ENCODE results near the gene OXSR1.
"Not testable (repeated sequence)": the region's sequence is repeated elsewhere in the genome, so short reads cannot be mapped to it uniquely, and the experiment has no call there.

Gene OXSR1

DNA sequence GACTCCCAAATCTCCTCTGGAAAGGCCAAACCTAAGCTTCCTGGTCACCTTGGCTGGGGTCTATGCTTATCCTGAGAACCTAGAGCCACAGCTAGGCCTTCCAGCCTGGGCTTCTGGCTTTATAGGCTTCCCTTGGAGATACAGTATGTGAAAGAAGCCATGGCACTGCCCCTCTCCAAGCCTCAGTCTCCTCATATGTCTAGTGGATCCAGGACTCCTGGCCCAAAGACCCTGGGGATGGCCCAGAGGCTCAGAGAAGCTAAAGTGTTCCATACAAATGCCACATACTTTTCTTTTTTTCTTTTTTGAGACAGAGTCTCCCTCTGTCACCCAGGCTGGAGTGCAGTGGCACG lies 37.1 kb upstream of the OXSR1 start:
- DNase-seq (ENCODE audit: low read depth), result no peak

DNA sequence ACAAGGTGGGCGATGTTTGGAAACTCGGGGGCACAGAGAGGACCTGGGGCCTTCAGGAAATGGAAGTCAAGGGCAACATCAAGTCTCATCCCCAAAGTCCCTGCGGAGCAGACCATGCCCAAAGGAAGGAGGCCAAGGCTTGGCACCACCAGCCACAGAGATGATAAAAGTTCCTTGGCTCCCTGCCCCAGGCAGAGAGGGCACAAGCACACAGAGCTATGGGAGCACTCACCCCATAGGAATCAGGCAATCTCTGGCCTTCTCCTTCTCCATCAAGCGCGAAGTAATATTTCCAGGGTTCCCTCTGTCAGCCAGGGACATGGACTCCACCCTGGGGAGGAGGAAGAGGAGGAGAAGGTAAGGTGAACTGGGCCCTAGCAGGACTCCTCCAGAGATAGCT lies 36.3 kb upstream of the OXSR1 start:
- DNase-seq (ENCODE audit: low read depth), result no peak

DNA sequence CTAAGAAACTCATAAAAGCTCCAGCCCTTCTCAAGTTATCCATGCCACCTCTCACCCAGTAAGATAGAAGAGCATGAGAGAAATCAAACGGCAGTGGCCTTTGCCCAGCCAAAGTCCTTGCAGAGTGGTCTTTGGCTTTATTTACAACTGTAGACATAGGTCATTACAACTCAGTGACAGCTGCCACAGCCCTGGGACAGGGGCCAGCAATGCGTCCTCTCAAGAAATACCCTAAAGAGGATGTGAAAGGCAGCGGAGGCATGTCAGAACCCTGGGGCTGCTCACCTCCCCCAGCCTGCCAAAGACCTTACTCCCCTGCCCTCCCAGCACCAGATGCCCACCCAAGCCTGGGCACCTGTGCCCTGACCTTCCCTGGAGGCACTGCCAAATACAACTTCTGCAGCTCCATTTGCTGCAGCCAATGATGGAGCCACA lies 34.7 kb upstream of the OXSR1 start:
- no peak for DNase-seq (ENCODE audit: low read depth)

DNA sequence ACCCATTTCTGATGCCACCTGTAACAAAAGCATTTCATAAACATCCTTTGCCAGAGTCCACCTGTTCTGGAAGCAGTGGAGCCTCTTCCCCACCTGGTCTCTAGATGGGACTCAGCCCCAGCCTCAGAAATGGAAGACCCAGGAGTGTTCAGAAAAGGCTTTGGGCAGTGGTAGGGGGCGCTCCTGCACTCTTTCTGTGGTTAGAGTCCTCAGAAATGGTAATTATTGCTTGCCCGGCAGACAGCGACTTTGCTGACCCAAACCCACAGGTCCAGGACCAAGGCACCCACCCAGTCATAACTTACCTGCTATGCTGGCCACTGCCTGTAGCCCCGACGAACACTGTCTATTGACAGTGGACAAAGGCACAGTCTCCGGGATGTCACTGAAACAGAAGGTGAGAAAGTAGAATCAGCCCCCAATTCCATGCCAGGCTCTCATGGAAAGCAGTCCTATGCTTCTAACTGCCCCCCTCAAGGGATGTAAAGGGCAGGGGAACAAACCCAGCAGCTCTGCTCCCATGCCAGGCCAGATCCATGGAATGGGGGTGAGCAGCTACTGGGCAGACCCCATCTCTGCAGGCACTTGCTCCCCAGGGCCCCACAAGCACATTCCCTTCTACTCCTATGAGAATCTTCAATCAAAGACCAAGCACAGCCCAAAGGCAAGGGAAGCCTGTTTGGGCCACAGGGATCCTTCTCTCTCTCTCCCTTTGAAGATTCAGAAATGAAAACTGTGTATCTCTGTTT lies 33.5 kb upstream of the OXSR1 start:
- DNase-seq (ENCODE audit: low read depth), result no peak

DNA sequence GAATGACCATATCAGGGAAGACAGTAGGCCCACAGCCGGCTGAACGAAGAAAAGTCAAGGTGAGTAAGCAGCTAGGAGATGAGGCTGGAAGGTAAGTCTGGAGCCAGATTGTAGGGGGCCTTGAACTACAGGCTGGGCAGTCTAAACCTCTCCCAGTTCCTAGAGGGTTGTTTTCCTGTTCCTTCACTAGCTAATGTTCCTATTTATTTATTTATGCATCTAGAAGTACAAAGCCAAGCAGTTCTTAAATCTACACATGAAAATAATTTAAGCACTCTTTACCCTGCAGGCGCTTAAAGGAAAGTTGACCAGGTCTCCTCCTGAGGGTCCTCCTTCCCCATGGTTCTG lies 32.2 kb upstream of the OXSR1 start:
- DNase-seq (ENCODE audit: low read depth), result no peak

DNA sequence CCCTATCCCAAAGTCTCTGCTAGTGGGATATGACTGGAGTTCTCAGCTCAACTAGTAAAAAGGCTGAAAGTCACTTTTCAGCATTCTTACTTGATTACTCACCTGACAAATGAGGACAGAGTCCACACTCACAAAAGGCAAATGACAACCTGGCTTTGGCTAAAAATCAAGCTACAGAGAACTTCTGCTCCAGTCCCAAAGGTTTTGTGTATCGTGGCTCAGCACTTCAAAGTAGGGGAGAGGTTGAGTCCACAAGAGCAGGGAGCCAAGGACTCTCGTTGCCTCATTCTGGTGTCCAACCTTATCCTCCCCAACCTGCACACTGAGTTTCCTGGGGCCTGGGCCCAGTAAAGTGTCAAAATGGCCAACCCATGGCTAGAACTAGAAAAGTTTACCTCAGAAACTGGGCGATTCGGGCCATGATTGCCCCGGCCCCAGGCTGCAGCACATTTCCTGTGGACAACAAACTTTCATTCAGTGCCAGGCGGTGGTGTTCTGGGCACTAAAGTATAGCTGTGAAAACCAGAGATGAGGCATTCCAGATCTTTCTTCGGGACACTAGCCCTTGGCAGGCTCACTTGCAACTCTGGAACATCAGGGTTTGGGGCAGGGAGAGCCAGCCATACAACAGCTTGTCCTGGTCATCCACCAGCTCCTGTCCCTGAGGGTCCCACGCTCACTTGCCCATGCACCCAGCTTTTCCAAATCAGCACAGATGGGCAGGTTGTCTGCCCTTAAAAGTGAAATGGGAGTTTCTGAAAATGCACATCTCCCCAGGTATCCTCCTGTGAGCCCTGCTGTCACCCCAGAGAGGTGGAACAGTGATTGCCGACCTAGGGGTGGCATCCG lies 31.6 kb upstream of the OXSR1 start:
- DNase-seq (ENCODE audit: low read depth), result no peak

DNA sequence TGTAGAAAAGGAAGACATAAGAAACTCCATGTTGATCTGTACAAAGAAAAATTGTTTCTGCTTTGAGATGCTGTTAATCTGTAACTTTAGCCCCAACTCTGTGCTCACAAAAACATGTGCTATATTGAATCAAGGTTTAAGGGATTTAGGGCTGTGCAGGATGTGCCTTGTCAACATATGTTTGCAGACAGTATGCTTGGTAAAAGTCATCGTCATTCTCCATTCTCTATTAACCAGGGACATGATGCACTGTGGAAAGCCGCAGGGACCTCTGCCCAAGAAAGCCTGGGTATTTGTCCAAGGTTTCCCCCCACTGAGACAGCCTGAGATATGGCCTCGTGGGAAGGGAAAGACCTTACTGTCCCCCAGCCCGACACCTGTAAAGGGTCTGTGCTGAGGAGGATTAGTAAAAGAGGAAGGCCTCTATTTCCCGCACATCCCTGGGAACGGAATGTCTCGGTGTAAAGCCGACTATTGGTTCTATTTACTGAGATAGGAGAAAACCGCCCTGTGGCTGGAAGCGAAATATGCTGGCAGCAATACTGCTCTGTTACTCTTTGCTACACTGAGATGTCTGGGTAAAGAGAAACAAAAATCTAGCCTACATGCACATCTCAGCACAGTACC lies 30.7 kb upstream of the OXSR1 start:
- not testable (repeated sequence) for DNase-seq (ENCODE audit: low read depth)

DNA sequence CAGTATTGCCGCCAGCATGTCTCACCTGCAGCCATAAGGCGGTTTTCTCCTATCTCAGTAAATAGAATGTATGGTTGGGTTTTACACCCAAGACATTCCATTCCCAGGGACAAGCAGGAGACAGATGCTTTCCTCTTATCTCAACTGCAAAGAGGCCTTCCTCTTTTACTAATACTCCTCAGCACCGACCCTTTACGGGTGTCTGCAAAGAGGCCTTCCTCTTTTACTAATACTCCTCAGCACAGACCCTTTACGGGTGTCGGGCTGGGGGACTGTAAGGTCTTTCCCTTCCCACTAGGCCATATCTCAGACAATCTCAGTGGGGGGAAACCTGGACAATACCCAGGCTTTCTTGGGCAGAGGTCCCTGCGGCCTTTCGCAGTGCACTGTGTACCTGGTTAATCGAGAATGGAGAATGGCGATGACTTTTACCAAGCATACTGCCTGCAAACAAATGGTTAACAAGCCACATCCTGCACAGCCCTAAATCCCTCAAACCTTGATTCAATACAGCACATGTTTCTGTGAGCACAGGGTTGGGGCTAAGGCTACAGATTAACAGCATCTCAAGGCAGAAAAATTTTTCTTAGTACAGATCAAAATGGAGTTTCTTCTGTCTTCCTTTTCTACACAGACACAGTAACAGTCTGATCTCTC lies 29.6 kb upstream of the OXSR1 start:
- not testable (repeated sequence) for DNase-seq (ENCODE audit: low read depth)

DNA sequence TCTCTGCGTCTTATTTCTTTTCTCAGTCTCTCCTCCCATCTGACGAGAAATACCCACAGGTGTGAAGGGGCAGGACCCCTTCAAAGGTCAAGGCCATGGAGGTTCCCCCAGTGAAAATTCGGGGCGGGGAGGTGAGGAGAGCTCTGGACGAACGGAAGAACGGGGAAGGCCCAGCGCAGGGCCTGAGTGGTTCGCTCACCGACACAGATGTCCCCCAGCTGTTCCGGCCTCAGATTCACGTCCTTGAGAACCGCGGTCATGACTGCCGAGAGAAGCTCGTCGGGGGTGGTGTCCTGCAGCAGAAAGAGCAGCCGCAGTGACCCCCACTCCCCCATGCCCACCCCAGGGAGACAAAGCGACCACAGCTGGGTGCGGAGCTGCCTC lies 29.0 kb upstream of the OXSR1 start:
- no peak for DNase-seq (ENCODE audit: low read depth)

DNA sequence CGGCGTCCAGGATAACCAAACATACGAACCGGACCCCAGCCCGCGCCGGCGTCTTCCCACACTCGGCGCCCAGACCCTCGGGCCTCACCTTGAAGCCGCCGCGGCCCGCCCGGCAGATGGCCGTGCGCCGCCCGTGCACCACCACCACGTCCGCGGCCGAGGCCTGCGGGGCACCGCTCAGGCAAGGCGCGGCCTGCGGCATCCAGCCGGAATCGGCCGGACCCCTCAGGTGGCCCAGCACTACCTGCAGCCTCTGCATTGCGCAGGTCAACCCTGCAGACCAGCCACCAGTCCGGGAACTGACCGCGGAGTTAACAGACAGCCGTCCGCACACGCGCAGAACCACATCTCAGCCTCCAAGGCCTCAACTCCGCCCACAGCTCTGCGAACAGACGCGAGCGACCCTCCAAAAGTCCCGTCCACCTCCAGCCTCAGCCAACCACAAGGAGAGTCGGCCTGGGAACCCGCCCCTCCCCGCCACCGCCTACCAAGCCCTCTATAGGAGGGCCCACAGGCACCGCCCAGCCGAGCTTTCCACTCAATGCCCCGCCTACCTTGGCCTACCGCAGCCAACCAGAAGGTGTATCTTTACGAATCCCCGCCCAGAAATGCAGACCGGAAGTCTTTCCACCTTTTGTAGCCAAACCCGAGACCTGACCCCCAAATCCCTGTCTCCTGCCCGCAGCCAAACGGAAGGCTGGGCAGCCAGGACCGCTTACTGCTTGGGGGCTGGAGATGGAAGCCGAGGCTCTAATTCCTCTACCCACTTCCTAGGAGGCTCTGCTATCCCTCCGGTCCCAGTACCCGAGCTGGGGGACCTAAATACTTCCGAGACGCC lies 28.3 kb upstream of the OXSR1 start, which contains the start of gene ACAA1:
Gene ACAA1 (minus strand): TSS at position 351 of the 838 bp plus-strand sequence. CDS start 92 bp downstream, at position 259.
- DNase-seq (ENCODE audit: low read depth), result peak; percentile 96

DNA sequence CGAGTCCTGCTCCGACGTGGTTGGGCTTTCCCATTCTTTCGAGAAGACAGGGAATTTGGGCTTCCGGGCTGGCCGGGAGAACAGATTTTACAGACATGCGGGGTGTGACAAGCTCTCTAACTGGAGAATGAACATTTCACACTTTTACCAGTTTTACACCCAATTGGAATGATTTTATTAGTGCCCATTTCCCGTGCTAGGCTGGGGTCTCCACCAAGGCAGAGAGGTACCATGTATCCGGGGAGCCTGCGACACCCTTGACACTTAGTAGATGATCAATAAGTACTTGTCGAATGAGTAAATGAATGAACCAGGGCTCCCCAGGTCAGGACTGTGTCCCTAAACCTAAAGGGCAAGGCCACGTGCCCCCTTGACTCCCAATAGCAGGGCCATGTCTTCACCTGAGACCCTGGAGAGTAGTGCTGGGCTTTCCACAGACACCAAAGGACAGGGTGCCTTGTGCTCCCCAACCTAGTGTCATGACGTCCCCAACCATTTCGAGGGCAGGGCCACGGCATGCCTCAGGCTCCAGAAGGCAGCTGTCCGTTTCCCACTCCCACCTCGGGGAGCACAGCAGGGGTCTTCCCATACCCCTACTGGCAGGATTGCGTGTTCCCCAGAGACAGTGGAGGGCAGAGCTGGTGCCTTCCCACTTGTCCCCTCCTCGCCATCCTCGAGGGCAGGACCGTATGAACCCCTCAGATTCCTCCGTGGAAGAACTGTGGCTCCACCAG lies 27.6 kb upstream of the OXSR1 start:
- no peak for DNase-seq (ENCODE audit: low read depth)

DNA sequence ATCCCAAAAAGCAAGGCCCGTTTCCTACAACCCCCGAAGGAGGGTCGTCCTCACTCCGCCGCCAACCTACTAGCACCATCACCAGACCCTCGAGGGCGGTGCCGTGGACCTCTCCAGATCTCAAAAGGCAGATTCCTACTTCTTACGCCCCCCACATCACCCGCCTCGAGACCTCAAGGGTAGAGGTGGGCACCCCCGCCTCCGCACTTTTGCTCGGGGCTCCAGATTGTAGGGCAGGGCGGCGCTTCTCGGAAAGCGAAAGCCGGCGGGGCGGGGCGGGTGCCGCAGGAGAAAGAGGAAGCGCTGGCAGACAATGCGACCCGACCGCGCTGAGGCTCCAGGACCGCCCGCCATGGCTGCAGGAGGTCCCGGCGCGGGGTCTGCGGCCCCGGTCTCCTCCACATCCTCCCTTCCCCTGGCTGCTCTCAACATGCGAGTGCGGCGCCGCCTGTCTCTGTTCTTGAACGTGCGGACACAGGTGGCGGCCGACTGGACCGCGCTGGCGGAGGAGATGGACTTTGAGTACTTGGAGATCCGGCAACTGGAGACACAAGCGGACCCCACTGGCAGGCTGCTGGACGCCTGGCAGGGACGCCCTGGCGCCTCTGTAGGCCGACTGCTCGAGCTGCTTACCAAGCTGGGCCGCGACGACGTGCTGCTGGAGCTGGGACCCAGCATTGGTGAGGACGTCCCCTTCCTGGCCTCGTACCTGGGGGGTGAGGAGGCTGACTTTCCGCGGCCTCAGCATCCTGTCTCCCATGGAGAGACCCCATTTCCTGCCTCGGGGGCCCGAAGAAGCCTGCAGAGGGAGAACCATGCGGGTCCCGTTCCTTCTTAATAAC lies 26.8 kb upstream of the OXSR1 start, which contains the start of gene MYD88:
Gene MYD88 (plus strand): TSS at position 313 of the 842 bp plus-strand sequence. CDS start 40 bp downstream, at position 353.
- DNase-seq (ENCODE audit: low read depth), result peak; percentile 72

DNA sequence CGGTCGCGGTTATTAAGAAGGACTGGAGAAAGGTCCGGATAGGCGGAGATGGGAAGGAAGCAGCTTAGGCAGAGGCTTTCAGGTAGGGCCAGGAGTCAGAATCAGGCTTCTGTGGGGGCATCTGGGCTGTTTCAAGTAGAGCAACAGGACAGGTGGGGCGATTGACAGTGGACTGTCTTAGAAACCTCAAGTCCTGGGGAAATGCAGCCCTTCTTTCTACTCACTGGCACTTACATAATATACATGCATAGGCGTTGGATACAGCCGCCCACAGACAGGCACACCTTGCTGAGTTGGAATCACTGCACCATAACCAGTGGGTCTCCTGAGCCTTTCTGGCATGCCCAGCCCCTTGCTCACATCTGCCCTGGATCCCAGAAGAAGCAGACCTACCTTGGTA lies 26.1 kb upstream of the OXSR1 start:
- no peak for DNase-seq (ENCODE audit: low read depth)

DNA sequence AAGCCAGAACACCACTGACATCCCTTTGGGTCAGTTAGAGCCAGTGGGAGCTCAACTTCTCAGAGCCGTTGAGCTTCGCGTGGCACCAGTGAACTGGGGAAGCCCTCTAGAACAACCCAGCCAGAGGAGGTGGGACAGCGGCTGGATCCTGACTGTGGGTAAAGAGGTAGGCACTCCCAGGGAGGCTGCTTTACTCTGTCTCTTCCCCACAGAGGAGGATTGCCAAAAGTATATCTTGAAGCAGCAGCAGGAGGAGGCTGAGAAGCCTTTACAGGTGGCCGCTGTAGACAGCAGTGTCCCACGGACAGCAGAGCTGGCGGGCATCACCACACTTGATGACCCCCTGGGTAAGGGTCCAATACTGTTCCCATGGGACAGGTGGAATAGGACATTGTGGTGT lies 25.7 kb upstream of the OXSR1 start:
- DNase-seq (ENCODE audit: low read depth), result no peak

DNA sequence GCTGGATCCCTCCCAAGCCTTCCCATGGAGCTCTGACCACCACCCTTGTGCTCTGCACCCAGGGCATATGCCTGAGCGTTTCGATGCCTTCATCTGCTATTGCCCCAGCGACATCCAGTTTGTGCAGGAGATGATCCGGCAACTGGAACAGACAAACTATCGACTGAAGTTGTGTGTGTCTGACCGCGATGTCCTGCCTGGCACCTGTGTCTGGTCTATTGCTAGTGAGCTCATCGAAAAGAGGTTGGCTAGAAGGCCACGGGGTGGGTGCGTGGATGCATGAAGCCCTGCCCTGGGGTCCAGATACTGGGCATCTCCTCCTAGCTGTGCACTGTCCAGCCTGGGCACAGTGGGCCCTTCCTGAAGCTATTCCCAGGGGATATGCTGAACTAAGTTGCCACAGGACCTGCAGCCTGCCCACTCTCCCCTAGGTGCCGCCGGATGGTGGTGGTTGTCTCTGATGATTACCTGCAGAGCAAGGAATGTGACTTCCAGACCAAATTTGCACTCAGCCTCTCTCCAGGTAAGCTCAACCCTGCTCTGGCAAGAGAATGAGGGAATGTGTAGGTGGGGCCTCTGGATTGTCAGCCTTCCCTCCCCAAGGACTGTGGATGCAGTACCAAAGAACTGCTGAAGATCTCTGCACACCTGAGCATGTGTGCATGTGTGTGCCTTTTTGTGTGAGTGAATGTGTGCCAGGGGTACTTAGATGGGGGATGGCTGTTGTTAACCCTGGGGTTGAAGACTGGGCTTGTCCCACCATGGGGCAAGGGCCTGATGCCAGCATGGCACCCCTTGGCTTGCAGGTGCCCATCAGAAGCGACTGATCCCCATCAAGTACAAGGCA lies 24.8 kb upstream of the OXSR1 start:
- no peak for DNase-seq (ENCODE audit: low read depth)

DNA sequence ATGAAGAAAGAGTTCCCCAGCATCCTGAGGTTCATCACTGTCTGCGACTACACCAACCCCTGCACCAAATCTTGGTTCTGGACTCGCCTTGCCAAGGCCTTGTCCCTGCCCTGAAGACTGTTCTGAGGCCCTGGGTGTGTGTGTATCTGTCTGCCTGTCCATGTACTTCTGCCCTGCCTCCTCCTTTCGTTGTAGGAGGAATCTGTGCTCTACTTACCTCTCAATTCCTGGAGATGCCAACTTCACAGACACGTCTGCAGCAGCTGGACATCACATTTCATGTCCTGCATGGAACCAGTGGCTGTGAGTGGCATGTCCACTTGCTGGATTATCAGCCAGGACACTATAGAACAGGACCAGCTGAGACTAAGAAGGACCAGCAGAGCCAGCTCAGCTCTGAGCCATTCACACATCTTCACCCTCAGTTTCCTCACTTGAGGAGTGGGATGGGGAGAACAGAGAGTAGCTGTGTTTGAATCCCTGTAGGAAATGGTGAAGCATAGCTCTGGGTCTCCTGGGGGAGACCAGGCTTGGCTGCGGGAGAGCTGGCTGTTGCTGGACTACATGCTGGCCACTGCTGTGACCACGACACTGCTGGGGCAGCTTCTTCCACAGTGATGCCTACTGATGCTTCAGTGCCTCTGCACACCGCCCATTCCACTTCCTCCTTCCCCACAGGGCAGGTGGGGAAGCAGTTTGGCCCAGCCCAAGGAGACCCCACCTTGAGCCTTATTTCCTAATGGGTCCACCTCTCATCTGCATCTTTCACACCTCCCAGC lies 24.0 kb upstream of the OXSR1 start:
- DNase-seq (ENCODE audit: low read depth), result no peak

DNA sequence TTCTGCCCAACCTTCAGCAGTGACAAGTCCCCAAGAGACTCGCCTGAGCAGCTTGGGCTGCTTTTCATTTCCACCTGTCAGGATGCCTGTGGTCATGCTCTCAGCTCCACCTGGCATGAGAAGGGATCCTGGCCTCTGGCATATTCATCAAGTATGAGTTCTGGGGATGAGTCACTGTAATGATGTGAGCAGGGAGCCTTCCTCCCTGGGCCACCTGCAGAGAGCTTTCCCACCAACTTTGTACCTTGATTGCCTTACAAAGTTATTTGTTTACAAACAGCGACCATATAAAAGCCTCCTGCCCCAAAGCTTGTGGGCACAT lies 23.4 kb upstream of the OXSR1 start:
- DNase-seq (ENCODE audit: low read depth), result no peak

DNA sequence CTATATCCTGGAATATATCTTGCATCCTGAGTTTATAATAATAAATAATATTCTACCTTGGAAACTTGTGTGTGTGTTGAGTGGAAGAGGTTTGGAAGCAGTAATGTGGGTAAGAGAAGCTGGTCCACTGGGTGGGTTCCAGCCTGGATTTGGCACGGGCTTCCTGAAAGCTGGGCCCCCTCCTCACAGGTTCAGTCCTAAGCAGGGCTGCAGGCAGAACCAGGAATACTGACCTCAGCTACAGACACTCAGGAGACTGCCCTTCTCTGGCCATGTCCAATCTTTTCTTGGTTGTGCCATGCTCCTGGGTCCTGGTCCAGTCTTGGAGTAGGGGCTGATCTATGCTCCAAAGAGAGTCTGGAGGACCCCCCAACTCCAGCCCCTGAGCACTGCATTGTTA lies 22.4 kb upstream of the OXSR1 start:
- no peak for DNase-seq (ENCODE audit: low read depth)
